ENCODE results near the gene OVCA2. TPM values are rescaled to one million over a fixed set of nuclear protein-coding genes. Genes with fewer than 3 reads are reported as not detected.

Gene OVCA2
- total and polyA plus RNA-seq, 2 donors (not counting 3 experiments of a cell fraction or from before 2014, with no cell fraction given) = 41.3 to 84.2 TPM

- Histone ChIP-seq H3K4me2 (ENCODE audit: insufficient read depth, low read length) (no peak overlapping the region), H3K9ac (replicated peaks; ENCODE audit: extremely low read depth, insufficient read depth, low read length) (no peak overlapping the region)
- intact Hi-C loops (cut with micrococcal nuclease) = no loop called here
Observed at GRCh38 chr17:2081564-2081963, 39.7 kb downstream of the OVCA2 start.

More at GRCh38 chr17:2081564-2081963, 39.7 kb downstream of the OVCA2 start:
- Histone ChIP-seq H4K20me1 (replicated peaks; ENCODE audit: control insufficient read depth, extremely low read depth, insufficient read depth, low read length) (no peaks in the 10 kb centered on the region), H3K27ac (ENCODE audit: insufficient read depth, low read depth, low read length) (no peak overlapping the region), H2AFZ (ENCODE audit: low read depth, low read length) (no peak overlapping the region), H3K27me3 (ENCODE audit: control insufficient read depth in 2 of 2, insufficient read depth in 2 of 2, low read length in 2 of 2) (no peaks in the 10 kb centered on the region), H3K36me3 (ENCODE audit: control insufficient read depth in 2 of 2, extremely low read depth in 1 of 2, insufficient read depth in 2 of 2, low read length in 2 of 2) (peaks cover 3 to 18% of the 10 kb centered on the region in 2 experiments), H3K9me3 (replicated peaks; ENCODE audit: control insufficient read depth, insufficient read depth, low read length) (no peaks in the 10 kb centered on the region), H3K4me1 (ENCODE audit: control insufficient read depth, extremely low read depth, insufficient read depth, low read length) (peaks cover 28% of the 10 kb centered on the region), H3K9me1 (replicated peaks; ENCODE audit: control insufficient read depth, extremely low read depth, insufficient read depth, low read length) (no peaks in the 10 kb centered on the region), H3K4me3 (replicated peaks in 1 of 3; ENCODE audit: insufficient read depth in 1 of 3, low read depth in 1 of 3, low read length in 3 of 3) (no peak overlapping the region), H3K79me2 (ENCODE audit: control insufficient read depth, insufficient read depth, low read length) (no peaks in the 10 kb centered on the region)
- DNase-seq (ENCODE audit: low read depth, low spot score) (no peak), FAIRE-seq (no peak)
- no TSS peak for BruUV-seq (replicated peaks)
- TF ChIP-seq, protein P1, sequence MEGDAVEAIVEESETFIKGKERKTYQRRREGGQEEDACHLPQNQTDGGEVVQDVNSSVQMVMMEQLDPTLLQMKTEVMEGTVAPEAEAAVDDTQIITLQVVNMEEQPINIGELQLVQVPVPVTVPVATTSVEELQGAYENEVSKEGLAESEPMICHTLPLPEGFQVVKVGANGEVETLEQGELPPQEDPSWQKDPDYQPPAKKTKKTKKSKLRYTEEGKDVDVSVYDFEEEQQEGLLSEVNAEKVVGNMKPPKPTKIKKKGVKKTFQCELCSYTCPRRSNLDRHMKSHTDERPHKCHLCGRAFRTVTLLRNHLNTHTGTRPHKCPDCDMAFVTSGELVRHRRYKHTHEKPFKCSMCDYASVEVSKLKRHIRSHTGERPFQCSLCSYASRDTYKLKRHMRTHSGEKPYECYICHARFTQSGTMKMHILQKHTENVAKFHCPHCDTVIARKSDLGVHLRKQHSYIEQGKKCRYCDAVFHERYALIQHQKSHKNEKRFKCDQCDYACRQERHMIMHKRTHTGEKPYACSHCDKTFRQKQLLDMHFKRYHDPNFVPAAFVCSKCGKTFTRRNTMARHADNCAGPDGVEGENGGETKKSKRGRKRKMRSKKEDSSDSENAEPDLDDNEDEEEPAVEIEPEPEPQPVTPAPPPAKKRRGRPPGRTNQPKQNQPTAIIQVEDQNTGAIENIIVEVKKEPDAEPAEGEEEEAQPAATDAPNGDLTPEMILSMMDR (IDR thresholded peaks at IDR 0.05; ENCODE audit: extremely low read depth in 1 of 2, insufficient read depth in 1 of 2, low read depth in 1 of 2, low read length in 2 of 2) = no peak
- TF ChIP-seq POLR2AphosphoS5 (IDR thresholded peaks at IDR 0.05; ENCODE audit: insufficient read depth, low read depth, low read length) (no peak), FOS (IDR thresholded peaks at IDR 0.05; ENCODE audit: borderline replicate concordance, insufficient read depth, low read length) (no peak), JUN (IDR thresholded peaks at IDR 0.05; ENCODE audit: borderline replicate concordance, insufficient read depth, insufficient read length, low read depth) (no peak), EZH2 (IDR thresholded peaks at IDR 0.05; ENCODE audit: borderline replicate concordance, low read depth, low read length, severe bottlenecking) (no peak), GATA2 (IDR thresholded peaks at IDR 0.05; ENCODE audit: insufficient read depth, insufficient read length, low read depth, low read length) (no peak), MAX (IDR thresholded peaks at IDR 0.05; ENCODE audit: insufficient read depth, insufficient read length) (no peak), POLR2A (IDR thresholded peaks at IDR 0.05; ENCODE audit: low read depth, low read length) (no peak), MYC (IDR thresholded peaks at IDR 0.05; ENCODE audit: low read depth, low read length) (no peak)
- ChIA-PET POLR2A (no interaction called here), CTCF (interaction anchor here (1.1 to 2.3 kb wide), 3 partner anchors 10 to 163 kb away, joined by 7 to 14 read pairs (median 7); no protein-coding TSS in a partner anchor)
- dilution Hi-C loops (cut with MboI; ENCODE audit: extremely low pct_ligation_motif_present, low sequenced_read_pairs) = no loop called here

Measured in endothelial cell of umbilical vein (primary cell).